ENCODE data around the gene NOL3.
"Not testable (repeated sequence)": the region's sequence is repeated elsewhere in the genome, so short reads cannot be mapped to it uniquely, and the experiment has no call there.

Gene NOL3

GRCh38 chr16:67170168-67170948, at the start of gene NOL3:
NOL3 (plus strand) TSS chr16:67170538.
- FAIRE-seq = no peak

GRCh38 chr16:67122799-67123198, 47.5 kb upstream of the NOL3 start:
- not testable (repeated sequence) for FAIRE-seq

DNA sequence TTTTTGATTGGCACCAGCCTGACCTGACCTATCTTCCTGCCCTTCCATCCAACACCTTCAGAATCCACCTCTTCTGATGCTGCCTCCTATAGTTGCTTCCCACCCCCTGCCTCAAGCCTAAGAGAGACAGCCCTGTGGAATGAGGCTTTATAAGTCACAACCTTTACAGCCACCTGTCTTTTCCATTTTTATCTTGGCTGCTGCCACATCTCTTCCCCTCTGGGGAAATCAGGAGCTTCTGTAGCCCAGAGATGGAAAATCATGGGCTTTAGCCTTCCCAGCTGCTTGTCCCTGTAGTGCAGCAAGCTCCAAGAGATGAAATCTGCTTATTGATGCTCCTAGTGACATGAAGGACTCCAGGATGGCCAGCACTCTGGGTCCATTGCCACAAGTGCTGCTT, 41.9 kb upstream of the NOL3 start:
- no peak for FAIRE-seq

DNA sequence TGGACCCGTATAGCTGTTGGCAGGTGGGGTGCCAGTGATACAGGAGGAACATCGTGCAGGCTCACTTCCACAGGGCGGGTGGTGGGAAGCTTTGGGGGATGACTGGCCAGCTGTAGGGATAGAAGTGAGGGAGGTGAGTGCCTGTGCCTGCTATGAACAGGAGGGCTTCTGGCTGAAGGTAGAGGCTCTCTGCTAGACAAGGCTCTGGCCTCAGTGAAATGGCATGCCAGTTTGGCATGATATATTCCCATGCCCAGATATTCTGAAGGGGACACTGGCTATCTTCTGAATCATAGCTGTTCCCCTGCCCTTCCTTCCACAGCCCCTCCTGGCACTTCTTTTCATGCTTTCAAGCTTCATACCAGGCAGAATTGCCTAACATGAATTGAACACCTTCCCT, 41.5 kb upstream of the NOL3 start:
- no peak for FAIRE-seq

- no peak for FAIRE-seq
Observed at GRCh38 chr16:67129422-67129821, 40.9 kb upstream of the NOL3 start.

DNA sequence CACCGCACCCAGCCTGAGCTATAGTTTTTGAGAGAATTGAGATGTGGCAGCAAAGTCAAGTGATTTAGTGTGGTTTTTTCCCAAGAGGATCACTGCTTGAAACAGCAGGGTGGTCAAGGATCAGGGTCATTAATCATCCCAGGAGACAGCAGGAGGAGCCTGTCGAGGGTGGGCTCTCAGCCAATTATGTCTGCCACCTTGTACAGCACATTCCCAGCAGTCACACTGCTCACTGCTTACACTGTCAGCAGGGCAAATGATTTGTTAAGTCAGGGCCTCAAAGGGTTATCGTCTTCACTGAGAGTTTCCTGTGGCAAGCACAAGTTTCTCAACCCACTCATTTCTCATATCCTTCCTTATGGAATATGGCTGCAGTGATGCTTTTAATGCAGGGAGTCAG, 32.7 kb upstream of the NOL3 start:
- no peak for FAIRE-seq

DNA sequence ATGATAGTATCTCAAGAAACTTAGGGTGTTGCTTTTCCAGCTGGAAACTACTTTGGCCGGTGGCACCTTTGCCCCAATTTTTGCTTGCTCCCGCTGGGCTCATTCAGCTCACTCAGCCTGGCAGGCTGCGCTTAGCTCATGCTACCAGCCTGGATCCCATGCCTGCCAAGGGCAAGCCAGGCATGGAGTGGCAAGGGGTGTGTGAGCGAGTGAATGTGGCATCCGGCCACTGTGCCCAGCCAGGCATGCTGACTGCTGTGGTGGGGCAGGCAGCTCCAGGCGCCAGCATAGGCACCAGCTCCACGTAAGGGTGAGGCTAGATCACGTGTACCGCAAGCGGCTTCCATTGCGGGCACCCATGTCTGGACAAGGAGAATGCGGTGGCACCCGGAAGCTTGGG, 28.9 kb upstream of the NOL3 start:
- no peak for FAIRE-seq

DNA sequence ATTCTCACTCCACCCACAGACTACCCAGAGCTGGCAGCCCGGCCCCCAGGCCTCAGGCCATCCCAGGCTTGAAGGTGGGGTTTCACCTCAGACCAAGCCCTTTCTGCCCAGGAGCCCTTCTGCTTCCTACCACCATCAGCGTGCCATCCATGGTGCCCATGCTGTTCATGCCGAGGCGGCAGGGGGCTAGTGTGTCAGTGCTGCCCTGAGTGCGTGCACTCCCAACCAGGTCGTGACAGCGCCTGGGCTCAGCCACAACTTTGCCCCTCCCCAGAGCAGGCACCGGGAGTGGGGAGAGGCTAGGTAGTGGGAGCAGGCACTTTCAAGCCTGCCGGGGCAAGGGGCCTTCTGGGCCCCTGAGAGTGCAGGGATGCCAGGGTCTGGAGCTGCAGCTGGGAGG, 28.0 kb upstream of the NOL3 start:
- no peak for FAIRE-seq

GRCh38 chr16:67144943-67145342, 25.4 kb upstream of the NOL3 start:
- no peak for FAIRE-seq

GRCh38 chr16:67145746-67146145, 24.6 kb upstream of the NOL3 start:
- no peak for FAIRE-seq

- no peak for FAIRE-seq
Observed at GRCh38 chr16:67146523-67147357, 23.6 kb upstream of the NOL3 start.

DNA sequence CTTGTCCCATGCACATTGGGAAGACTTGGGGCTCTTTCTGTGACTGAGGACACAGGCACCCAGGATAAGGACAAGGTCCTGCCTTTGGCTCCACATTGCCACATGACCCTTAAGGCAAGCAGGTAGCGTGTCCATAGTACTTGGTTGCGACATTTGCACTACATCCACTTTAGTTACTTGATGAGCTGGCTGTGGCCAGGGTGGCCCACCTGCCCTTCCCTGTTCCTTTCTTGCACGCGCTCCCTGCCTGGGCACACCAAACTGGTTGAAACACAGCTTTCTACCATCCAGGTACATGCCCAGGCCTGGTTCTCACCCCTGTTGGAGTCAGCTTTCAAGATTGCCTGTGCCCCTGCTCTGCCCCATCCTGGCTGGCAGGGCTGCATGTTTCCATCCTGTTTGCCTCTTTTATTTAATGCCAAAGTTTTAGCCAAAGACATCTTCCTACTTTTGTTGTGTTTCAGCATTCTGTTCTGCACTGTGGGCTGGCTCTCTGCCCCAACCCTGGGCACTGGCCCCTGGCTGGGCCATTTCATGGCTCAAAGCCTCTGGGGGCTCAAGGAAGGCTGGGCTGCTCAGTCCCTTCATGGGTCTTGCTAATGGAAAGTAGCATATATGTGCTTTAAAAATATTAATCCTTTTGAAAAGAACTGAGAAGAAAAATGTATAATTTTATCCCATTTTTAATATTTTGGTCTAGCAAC, 22.7 kb upstream of the NOL3 start:
- FAIRE-seq = no peak

DNA sequence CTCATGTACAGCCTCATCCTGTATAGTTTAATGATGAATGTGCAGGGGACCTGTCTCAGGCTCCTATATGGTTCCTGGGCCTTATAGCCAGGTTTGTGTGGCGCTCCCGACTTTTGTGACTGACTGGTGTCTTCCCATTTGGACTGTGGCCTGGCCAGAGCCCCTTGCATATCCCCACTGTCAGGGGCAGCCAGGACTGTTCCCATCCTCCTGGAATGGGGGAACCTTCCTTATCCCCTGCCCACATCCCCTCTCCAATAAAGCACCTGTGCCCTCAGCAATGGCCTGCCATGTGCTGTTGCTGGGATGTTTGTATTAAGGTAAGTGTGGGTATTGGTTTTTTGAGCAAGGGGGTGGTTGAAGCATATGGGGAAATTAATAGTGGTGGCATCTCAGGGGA, 22.1 kb upstream of the NOL3 start:
- no peak for FAIRE-seq

DNA sequence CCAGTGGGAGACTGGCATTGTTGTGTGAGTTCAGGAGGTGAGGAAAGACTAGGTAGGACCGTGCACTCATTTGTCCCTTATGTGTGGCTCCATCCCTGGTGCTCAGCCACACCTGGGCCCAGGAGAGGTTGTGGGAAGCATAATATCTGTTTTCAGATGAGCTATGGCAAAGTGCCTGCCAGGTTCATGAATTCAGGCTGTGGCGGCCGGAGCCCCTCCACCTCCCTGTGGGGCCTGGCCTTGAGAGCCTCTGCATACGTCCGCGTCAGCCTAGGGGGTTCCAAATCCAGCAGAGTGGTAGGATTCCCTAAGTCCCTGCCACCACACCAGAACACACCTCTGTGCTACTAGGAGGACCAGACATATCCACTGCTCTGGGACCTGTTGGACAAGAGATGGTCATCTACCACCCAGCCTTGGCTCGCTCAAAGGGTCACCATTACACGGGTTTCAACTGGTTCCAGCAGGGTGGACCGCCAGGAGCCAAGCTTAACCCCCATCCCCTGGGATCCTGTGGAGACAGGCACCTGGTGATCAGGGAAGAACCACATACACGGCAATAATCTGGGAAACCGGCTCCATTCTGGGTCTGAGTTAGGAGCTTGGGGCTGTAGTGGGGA, 21.6 kb upstream of the NOL3 start:
- FAIRE-seq = no peak

- FAIRE-seq = no peak
Observed at GRCh38 chr16:67149276-67150046, 20.9 kb upstream of the NOL3 start.

- FAIRE-seq = no peak
Observed at GRCh38 chr16:67150047-67150832, 20.1 kb upstream of the NOL3 start.

DNA sequence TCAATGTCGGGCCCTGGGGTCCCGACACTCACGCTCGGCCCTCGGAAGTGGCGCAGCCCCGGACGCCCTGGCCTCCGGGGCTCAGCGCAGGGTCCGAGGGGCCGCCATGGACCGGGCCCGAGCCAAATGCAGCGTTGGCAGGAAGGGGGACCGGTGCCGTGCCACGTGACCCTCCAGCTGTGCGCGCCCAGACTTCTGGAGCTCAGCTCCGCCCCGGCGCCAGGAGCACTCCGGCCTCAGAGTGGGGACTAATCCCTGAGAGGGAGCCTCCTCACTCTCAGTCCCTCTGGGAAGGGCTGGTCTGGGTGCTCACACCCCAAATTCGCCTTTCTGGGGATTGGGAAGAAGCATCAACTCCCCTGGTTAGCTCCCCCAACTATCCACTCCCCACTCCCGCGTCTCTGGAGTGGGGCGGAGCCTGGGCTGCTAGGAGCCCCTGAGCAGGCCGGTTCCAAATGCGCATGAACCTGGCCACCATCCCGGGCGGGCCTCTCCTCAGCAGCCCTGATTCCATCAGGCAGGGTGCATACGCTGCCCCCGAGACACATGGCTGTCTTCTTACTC, 19.4 kb upstream of the NOL3 start, which contains the start of gene B3GNT9:
TSS of gene B3GNT9 (minus strand) at position 166 of the 564 bp plus-strand sequence. CDS start 513 bp downstream, outside the sequence.
- no peak for FAIRE-seq

- no peak for FAIRE-seq
Observed at GRCh38 chr16:67151431-67152097, 18.8 kb upstream of the NOL3 start.

- no peak for FAIRE-seq
Observed at GRCh38 chr16:67154578-67155294, 15.6 kb upstream of the NOL3 start.

Data from colon (tissue), 2 donors.